Neutrophil (primary cell): ENCODE measurements around the gene RAP1A.

ENCODE experiments used
- H3K27ac ChIP-seq: fragments of 200-600 bp; sonication (generic); 2 replicates; pipeline ENCODE4 v1.5.1; 2016; ENCODE audit warnings: mild to moderate bottlenecking, moderate library complexity
- H3K27me3 ChIP-seq: fragments of 200-600 bp; sonication (generic); 2 replicates; pipeline ENCODE4 v1.6.0; 2016; ENCODE audit warnings: mild to moderate bottlenecking
- H3K36me3 ChIP-seq: fragments of 200-600 bp; sonication (generic); 2 replicates; pipeline ENCODE4 v1.5.1; 2017
- H3K4me1 ChIP-seq, 2 experiments: fragments of 200-600 bp in 1 of 2; sonication (generic) in 1 of 2; 1 replicate in 1 of 2; 2 replicates in 1 of 2; pipeline versions ENCODE4 v1.5.1 to v1.6.1; 2013 to 2016; ENCODE audit warnings: low read depth in 1 of 2, low read length in 1 of 2, mild to moderate bottlenecking in 1 of 2, moderate library complexity in 1 of 2; ENCODE audit not compliant: control insufficient read depth in 1 of 2, insufficient read depth in 1 of 2
- H3K4me3 ChIP-seq, 2 experiments: fragments of 200-600 bp in 1 of 2; sonication (generic) in 1 of 2; 1 replicate in 1 of 2; 2 replicates in 1 of 2; pipeline ENCODE4 v1.5.1; 2013 to 2016; ENCODE audit warnings: low read depth in 1 of 2, low read length in 1 of 2, mild to moderate bottlenecking in 1 of 2, moderate library complexity in 1 of 2
- H3K9me3 ChIP-seq: fragments of 200-600 bp; sonication (generic); 2 replicates; pipeline ENCODE4 v1.5.1; 2016
- TF ChIP-seq, protein P1 (sequence below): fragments of 200-600 bp; sonication (generic); IDR thresholded peaks from 2 replicates; pipeline ENCODE4 v1.5.1; 2016; ENCODE audit warnings: antibody characterized with exemption

Gene RAP1A

DNA sequence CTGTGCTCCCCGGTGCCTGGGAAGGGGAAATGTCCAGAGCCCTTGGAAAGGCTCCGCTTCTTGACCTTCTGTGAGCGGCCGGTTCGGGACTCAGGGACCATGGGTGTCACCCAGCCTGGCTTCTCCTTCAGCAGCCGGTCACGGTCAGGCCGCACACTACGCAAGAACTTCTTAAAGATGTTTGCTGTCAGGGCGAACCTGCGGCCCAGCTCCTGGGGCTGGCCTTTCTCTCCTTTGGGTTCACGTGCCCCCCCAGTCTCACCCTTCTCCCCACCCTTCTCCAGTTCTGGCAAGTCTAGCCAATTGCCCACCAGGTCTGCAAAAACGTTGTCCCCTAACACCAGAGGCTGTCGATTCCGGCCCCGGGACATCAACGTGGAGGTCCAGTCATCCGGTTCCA is 107.5 kb downstream of the RAP1A start:
- no peaks in the 10 kb centered on the region for H3K27me3 ChIP-seq
- H3K9me3 ChIP-seq = no peaks in the 10 kb centered on the region
- H3K4me3 ChIP-seq = no peak overlapping the region
- H3K36me3 ChIP-seq = peaks cover 79% of the 10 kb centered on the region
- TF ChIP-seq, protein P1, sequence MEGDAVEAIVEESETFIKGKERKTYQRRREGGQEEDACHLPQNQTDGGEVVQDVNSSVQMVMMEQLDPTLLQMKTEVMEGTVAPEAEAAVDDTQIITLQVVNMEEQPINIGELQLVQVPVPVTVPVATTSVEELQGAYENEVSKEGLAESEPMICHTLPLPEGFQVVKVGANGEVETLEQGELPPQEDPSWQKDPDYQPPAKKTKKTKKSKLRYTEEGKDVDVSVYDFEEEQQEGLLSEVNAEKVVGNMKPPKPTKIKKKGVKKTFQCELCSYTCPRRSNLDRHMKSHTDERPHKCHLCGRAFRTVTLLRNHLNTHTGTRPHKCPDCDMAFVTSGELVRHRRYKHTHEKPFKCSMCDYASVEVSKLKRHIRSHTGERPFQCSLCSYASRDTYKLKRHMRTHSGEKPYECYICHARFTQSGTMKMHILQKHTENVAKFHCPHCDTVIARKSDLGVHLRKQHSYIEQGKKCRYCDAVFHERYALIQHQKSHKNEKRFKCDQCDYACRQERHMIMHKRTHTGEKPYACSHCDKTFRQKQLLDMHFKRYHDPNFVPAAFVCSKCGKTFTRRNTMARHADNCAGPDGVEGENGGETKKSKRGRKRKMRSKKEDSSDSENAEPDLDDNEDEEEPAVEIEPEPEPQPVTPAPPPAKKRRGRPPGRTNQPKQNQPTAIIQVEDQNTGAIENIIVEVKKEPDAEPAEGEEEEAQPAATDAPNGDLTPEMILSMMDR = no peak
- peaks cover 46 to 59% of the 10 kb centered on the region in 2 experiments for H3K4me1 ChIP-seq
- H3K27ac ChIP-seq = peak overlapping the region; percentile 54

DNA sequence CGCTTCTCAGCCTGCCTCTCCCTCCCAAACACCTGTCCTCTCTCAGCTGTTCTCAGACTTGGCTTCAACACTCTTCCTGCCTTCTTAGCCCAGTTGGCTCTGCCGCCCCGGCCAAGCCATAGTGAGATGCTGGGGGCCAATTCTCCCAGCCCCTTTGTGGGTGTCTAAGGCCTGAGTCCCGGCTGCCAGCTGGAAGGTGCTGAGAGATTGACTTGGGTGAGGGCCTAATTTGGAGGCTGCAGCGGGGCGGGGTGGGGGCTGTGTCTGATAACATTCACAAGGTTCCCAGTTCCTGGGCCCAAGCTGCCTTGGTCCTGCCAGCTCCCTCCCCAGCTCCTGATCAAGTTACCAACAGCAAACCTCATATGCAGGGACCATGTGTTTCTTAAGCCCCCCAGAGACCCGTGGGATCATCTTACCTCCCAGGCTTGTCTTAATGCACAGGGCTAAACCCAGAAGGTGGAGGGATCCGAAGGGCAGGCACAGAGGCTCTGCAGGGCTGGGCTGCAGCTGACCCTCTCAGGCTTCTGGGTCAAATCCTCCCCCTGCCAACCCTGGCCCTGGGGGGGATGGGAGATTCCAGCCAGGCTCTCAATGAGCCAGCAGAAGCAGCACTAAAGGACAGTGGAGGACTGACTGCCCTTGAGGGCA is 109.8 kb downstream of the RAP1A start:
- Histone ChIP-seq H3K9me3 (no peaks in the 10 kb centered on the region), H3K27me3 (no peaks in the 10 kb centered on the region), H3K4me1 (peaks cover 46 to 59% of the 10 kb centered on the region in 2 experiments), H3K4me3 (no peak overlapping the region), H3K27ac (peak overlapping the region; percentile 52), H3K36me3 (peaks cover 63% of the 10 kb centered on the region)
- TF ChIP-seq, protein P1 = no peak

DNA sequence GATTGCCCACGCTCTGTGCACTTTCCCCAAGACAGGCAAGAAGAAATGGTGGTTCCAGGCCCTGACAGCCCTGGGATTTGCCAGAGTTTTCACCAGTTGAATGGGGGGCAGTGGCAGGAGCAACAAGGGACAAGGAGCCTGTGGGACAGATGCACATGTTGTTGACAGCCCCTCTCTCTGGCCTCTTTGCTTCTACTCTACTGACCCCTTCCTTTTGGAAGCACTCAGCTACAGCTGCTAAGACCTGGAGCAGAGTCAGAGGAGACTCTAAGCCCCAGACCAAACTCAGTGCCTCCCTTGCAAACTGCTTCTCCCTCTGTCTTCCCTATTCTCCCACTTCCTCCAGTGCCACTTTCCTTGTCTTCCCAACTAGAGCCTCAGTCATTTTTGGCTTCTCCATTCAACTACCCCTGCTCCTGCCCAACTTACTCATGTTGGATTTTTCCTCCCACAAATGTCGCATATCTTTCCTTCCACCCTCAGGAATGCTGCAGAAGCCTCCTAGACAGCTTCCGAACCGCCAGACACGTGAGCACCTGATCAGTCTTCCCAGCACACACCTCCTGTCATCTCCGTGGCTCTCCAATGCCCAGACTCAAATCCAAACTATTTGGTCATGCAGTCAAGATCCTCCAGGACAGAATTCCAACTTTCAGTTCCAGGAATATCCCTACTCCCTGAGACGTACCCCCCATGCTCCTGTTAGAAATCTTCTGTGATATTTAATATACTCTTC is 110.5 kb downstream of the RAP1A start:
- peaks cover 50 to 60% of the 10 kb centered on the region in 2 experiments for H3K4me1 ChIP-seq
- H3K27me3 ChIP-seq = no peaks in the 10 kb centered on the region
- peak overlapping the region; percentile 52 for H3K27ac ChIP-seq
- H3K36me3 ChIP-seq = peaks cover 65% of the 10 kb centered on the region
- TF ChIP-seq, protein P1 = no peak
- no peaks in the 10 kb centered on the region for H3K9me3 ChIP-seq
- H3K4me3 ChIP-seq = no peak overlapping the region

DNA sequence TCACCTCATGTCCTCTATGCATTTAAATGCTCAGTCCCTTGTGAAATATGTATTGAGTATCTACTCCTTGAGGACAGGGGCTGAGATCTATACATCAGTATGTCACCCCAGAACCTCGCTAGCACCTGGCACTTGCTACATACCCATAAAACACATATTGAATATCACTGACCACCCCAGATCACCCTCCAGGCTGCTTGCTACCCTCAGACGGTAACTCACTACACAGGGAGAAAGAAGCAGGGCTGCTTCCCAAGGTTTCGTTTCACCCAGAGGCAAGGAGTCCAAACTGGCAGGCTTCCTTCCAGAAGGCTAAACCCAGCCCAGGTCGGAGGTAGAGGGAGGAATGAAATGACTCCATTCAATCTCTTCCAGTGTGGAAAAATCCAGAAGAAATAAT is 111.1 kb downstream of the RAP1A start:
- peaks cover 56 to 66% of the 10 kb centered on the region in 2 experiments for H3K4me1 ChIP-seq
- no peak overlapping the region for H3K4me3 ChIP-seq
- H3K27ac ChIP-seq = peak overlapping the region; percentile 98
- TF ChIP-seq, protein P1 = no peak
- H3K9me3 ChIP-seq = no peaks in the 10 kb centered on the region
- no peaks in the 10 kb centered on the region for H3K27me3 ChIP-seq
- peaks cover 67% of the 10 kb centered on the region for H3K36me3 ChIP-seq

DNA sequence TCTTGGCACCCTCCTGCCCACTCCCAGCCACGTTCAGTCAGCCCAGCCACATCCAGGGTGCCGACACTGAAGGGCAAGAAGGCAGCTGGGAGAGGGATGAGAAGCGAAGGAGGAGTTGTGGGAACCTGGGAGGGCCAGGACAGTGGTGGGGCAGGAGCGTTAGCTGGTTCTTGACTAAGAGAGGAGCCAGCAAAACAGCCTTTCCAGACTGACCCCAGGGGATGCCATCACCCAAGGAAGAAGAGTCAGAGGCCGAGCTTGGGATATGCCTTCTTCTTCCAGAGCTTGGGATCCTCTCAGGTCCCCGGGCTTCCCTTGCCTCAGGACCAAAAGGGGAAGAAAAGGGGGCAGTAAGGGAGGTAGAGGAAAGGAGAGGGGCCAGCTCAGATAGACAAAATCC is 112.4 kb downstream of the RAP1A start:
- TF ChIP-seq, protein P1 = no peak
- H3K27ac ChIP-seq = peak overlapping the region; percentile 98
- peak overlapping the region in 1 of 2 experiments; percentile 99 for H3K4me3 ChIP-seq
- H3K36me3 ChIP-seq = peaks cover 66% of the 10 kb centered on the region
- H3K27me3 ChIP-seq = no peaks in the 10 kb centered on the region
- H3K9me3 ChIP-seq = no peaks in the 10 kb centered on the region
- peaks cover 69 to 78% of the 10 kb centered on the region in 2 experiments for H3K4me1 ChIP-seq
